HK-2 (cell line): ENCODE measurements around the gene KIF26A.

Source experiments
- DNase-seq: peaks from one replicate; pipeline ENCODE4 v3.0.0-alpha.2; 2018; ENCODE audit not compliant: unreplicated experiment

KIF26A gene

GRCh38 chr14:104177411-104177810 is 39.0 kb downstream of the KIF26A start:
- no peak for DNase-seq

GRCh38 chr14:104178279-104178678 is 39.9 kb downstream of the KIF26A start:
- no peak for DNase-seq

- no peak for DNase-seq
These were observed 40.7 kb downstream of the KIF26A start for GRCh38 chr14:104179126-104179525.

DNA sequence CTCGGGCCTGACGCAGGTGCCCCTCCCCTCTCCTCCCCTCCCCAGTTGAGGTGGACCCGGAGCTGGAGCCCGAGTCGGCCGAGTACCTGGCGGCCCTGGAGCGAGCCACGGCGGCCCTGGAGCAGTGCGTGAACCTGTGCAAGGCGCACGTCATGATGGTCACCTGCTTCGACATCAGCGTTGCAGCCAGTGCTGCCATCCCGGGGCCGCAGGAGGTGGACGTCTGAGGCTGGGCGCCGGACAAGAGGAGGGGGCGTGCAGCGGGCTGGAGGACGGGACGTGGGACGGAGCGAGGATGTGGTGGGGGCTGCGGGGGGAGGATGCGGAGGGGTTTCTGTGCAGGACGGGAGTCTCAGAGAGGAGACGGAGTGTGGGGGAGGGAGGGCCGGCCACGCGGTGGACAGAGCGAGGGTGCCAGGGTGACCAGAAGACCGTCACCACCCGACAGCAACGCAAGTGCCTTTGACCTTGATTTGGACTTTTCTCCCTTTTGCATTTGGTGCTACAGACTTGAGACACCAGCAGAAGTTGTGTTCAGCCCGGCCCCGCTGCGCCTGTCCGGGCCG is 41.3 kb downstream of the KIF26A start:
- no peak for DNase-seq

DNA sequence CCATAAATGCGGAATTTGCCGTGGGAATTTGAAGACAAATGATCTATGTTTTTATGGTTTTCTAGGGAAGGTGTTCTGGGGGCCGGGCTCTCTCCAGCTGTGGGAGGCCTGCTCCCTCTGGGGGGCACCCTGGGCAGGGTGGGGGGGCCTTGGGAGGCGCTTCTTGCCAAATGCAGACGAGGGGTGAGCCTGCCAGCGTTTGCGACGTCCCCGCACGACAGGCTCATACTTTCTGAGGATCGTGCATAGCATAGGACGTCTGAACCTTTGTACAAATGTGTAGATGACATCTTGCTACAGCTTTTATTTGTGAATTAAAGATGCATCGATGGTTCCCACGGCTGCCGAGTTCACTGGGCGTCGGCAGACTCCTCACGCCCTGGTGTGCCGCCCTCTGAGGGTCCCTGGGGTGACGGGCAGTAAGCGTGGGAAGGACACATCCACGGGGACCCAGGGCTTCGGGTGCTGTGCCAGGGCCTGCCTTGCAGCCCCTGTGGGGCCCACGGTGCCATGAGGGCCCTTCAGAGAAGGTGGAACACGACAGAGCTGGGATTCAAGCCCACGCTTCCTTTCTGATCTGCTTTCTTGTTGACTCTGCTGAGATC is 42.3 kb downstream of the KIF26A start:
- DNase-seq = no peak

GRCh38 chr14:104181761-104182530 is 43.6 kb downstream of the KIF26A start:
- no peak for DNase-seq

DNA sequence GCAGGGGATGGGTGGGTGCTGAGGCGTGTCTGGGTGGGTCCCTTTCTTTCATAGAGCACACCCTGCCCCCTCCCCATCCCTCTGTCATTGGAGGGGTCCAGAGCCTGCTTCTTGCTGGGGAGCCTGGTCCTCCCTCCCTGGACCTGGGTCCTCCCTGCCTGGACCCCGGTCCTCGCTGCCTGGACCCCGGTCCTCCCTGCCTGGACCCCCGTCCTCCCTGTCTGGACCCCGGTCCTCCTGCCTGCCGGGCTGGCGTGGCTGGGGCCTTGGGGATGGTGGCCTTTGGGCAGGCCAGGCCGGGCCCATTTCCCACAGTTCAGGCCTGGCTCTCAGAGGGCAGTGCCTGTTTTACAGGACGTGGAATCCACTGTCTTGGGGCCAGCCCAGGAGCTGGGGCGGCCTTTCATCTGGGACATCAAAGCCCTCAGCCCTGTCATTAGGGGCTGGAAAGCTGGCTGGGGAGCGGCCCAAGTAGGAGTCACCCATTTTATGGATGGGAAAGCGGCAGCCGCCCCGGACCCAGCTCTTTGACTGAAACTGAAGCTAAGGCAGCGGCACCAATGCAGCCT is 44.6 kb downstream of the KIF26A start:
- no peak for DNase-seq

GRCh38 chr14:104183796-104184195 is 45.4 kb downstream of the KIF26A start:
- no peak for DNase-seq

- DNase-seq = no peak
These were observed 46.1 kb downstream of the KIF26A start for GRCh38 chr14:104184506-104184905.

DNA sequence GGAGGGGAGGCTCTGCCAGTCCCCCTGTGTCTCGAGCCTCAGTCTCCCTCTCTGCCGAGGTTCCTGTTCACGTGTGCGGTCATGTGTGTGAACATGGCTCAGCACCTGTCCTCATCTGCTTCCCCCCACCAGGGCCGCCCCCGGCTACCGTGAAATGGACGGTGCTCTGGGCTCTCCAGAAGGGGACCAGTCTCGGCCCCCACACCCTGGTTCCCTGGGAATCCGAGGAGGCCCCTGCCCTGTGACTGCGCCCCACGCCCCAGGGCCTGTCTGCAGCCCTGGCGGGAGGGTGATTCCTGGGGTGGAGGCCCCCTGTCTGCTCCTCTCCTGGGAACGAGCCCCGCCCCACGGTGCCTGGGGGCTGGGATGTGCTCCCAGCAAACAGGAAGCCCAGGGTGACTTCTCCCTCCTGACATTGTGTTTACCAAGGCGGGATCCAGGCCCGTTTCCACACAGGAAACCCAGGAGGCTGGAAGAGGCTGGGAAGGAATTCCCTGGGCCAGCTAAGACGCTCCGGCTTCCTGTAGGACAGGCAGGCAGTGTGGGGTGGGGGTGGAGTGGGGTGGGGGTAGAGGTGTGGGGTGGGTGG is 46.6 kb downstream of the KIF26A start:
- DNase-seq = peak; percentile 19

DNA sequence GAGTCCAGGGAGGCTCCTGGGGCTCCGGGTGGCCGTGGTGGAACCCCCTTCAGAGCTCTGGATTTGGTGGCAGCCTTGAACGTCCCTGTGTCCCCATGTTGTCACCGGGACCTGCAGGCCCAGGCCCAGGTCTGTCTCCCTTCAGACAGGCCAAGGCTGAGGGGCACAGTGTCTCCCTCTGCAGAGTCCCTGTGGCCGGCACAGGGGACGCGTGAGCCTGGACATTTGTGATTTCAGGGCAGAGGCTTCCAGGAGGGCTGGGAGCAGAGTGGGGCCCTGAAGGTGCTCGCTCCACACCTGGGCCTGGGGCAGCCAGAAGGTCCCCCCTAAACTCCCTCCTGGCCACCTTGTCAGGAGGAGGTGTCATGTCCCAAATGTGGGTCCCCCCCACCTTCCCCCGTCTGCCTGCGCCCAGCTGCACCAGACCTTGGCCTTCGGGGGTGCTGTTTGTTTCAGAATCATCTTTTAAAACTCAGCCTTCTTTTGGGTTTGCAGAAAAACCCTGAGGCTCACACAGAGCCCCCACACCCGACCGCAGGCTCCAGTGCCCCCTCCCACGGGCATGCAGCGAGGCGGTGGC is 47.6 kb downstream of the KIF26A start:
- DNase-seq = no peak

- DNase-seq = no peak
These were observed 48.2 kb downstream of the KIF26A start for GRCh38 chr14:104186575-104186974.

DNA sequence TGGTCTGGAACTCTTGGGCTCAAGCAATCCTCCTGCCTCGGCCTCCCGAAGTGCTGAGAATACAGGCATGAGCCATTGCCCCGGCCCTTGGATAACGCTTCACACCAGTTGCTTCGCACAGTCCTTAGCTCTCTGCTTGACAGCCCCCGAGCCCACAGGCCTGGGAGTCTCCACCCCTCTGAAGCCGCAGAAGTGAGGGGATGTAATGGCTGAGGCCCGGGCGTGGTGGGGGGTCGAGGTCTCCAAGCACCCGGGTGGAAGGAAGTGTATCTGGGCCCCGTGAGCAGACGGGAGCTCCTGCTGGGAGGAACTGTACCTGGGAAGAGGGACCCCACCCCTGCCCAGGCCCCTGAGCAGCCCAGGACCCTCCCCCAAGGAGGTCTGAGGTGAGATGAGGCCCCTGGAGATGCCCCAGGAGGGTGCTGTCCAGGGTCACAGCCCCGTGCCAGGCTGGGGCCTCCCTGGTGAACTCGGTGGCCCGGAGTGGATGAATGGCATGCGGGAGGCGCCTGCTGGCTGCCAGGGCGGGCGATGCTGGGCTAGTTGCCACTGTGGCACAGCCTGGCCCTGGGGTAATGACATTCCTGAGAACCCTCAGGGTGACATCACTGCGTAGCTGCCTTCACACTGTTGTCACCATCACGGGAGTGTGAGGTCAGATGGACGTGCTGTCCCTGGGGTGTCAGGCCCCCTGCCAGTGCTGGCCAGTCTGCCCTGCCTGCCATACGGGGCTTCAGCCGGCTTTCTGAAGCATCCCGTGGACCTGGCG is 48.9 kb downstream of the KIF26A start:
- DNase-seq = peak; percentile 38

DNA sequence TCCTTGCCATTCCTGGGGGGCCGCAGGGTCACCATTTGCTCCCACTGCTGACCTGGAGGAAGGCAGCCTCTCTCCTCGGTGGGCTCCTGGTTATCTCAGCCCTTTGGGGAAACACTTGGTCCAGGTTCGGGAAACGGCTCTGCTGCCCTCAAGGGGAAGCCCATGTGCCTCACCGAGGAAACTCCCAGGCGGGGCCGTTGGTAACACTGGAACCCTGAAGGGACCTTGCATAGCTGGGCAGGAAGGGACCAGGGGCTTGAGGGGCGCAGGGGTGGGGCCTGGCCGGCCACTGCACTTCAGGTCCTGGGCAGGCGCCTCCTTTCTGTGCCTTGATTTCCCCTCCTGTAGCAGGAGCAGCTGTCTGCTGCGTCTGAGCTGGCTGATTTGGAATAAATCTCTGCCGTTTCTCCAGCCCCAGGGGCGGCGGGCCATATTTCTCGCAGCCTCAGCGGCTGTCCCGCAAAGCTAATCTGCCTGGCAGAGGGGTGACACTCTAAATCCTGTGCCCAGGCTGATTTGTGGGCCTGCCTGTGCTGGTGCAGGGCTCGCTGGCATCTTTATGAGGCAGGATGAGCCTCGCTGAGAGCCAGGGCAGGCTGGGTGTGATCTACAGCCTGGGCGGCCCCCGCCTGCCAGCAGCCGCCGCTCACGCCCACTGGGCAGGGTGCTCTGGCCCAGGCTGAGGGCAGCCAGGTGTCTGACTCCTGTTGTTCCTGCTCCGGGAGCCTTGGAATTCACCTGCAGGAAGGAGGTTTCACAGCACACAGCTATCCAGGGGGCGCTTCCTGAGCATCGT is 49.7 kb downstream of the KIF26A start:
- no peak for DNase-seq

GRCh38 chr14:104188727-104189400 is 50.5 kb downstream of the KIF26A start:
- DNase-seq = no peak

DNA sequence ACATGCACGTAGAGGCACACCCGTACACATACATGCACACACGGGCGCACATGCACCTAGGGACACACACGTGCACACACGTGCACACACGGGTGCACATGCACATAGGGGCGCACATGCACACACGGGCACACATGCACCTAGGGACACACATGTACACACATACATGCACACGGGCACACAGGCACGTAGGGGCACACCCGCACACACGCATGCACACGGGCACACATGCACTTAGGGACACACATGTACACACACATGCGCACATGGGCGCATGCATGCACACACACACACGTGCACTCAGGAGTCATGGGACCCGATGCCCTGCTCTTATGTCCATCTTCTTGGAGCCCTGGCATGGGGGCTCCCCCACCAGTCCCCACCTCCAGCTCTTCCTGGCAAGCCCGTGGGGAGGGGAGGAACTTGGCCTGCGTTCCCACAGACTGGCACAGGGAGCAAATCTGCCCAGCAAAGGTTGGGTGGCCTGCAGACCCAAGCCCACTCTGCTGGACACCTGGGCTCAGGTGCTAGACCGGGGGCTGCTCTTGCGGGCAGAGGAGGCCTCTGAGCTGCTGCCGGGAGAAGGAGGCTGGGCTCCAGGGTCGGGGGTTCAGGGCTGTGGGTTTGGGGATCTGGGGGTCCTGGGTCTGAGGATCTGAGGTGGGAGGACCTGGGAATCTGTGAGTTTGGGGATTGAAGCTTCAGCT is 51.4 kb downstream of the KIF26A start:
- DNase-seq = no peak

- no peak for DNase-seq
These were observed 52.1 kb downstream of the KIF26A start for GRCh38 chr14:104190396-104191000.

DNA sequence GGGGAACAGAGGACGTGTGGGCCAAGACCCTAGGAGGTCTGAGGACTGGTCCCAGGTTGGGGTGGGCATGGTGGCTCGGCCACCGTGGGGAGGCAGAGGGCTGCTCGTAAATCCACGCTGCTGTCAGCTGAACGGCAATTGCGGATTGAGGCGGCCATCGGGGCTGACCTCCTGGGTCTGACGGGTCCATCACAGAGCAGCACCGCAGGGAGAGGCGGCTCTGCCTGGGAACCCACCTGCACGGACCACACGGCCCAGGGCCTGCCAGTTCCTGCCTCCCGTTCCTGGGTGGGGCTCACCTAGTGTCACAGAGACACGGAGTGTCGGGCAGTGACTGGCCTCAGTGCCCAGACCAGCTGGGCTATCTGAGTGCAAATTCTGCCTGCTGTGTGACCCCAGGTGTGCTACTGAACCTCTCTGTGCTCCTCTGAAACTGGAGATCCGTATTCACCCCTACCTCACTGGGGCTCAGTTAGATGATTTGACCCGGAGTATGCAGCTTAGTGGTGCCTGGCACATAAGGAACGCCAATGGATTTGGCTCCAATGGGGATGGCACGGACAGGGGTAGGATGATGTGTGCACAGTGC is 53.1 kb downstream of the KIF26A start:
- no peak for DNase-seq
